ENCODE results near the gene RYR1.

GRCh38 chr19:38619361-38620174 is 186.1 kb downstream of the RYR1 start:
- TF ChIP-seq CTCF (IDR thresholded peaks at IDR 0.05) (no peak), POLR2A (IDR thresholded peaks at IDR 0.05) (no peak)

All from body of pancreas (tissue), 4 donors.